ENCODE data around the gene TRIM63. TPM values are rescaled to one million over a fixed set of nuclear protein-coding genes. Genes with fewer than 3 reads are reported as not detected.

Gene TRIM63
- 1 to 10 TPM in 1 of 4 donors, under 1 TPM in 1, not detected in 2; 0.39 to 1.5 TPM for total RNA-seq

DNA sequence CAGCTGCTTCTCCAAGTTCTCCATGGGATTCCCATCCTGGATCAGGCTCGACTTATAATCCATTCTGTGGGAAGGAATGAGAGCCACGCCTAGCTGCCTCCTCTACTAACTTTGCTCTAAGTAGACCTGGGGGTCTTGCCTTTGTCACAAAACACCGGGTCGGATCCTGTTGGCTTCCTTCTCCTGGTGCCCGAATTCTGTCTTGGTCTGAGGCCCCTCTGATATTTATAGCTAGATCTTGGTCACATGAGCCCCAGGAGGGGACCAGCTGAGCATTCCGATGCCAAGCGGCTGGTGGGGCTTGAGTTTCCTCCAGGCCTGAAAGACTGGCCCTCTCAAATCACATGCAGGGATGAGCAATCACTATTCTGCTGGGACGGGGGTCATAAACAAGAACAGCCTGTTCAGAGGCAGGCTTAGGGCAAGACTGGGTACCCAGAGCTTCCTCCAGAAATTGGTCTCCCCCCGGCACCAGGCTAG lies at the start of gene TRIM63:
Gene TRIM63 (minus strand): TSS at position 199 of the 480 bp plus-strand sequence. CDS start 136 bp downstream, at position 63.
- H3K27me3 ChIP-seq: no peaks in the 10 kb centered on the region

GRCh38 chr1:26114165-26114927 lies 46.9 kb upstream of the TRIM63 start:
- no peaks in the 10 kb centered on the region for H3K9me3 ChIP-seq
- H3K4me3 ChIP-seq (replicated peaks in 1 of 3): no peak overlapping the region
- no peaks in the 10 kb centered on the region for H3K36me3 ChIP-seq
- peak in 1 of 6 experiments; percentile 14 for TF ChIP-seq CTCF (IDR thresholded peaks at IDR 0.05)
- TF ChIP-seq POLR2A (IDR thresholded peaks at IDR 0.05): peak in 1 of 2 donors; percentile 38
- no peak for DNase-seq
- WGBS, 2 donors: 44 to 54% methylated on average over 12 of the region's 12 CpGs
- intact Hi-C loops (cut with DNase I): no loop called here
- H3K4me1 ChIP-seq: peaks cover 45 to 54% of the 10 kb centered on the region in 2 donors
- H3K27me3 ChIP-seq: no peaks in the 10 kb centered on the region
- H3K27ac ChIP-seq: peak overlapping the region; percentile 68 to 82 (median 69)

More for the DNA sequence above, at the start of gene TRIM63:
- TF ChIP-seq CTCF (IDR thresholded peaks at IDR 0.05) (no peak), POLR2A (IDR thresholded peaks at IDR 0.05) (no peak)
- Histone ChIP-seq H3K27ac (no peak within 1 kb of the TSS), H3K9me3 (no peaks in the 10 kb centered on the region), H3K4me1 (peaks cover 0 to 7% of the 10 kb centered on the region in 2 donors), H3K4me3 (replicated peaks in 1 of 3) (no peak within 1 kb of the TSS), H3K36me3 (no peaks in the 10 kb centered on the region)
- 75 to 78% methylated on average over 2 to 9 of the region's 9 CpGs for WGBS, 2 donors
- no peak for DNase-seq
- intact Hi-C loops (cut with DNase I): no loop called here

DNA sequence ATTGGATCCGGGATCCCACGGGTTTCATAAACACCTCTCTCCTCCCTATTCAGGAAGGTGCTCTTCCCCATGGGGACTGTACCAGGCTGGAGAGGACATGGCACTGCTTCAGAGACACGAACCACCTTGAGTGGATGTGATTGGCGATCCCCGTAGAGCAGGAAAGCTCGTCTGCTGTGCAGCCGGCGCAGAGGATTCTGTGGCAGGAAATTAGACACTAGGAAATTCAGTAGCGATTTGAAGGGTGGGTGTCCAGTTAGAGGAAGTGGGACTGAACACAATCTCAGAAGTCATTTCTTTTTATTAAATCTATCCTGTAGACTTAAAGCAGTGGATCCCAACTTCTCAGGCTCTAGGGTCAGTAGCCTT lies 45.0 kb upstream of the TRIM63 start:
- no peaks in the 10 kb centered on the region for H3K9me3 ChIP-seq
- intact Hi-C loops (cut with DNase I): no loop called here
- H3K4me1 ChIP-seq: peaks cover 40 to 54% of the 10 kb centered on the region in 2 donors
- H3K4me3 ChIP-seq (replicated peaks in 1 of 3): peak overlapping the region; percentile 63 to 96 (median 93)
- TF ChIP-seq CTCF (IDR thresholded peaks at IDR 0.05) (no peak), POLR2A (IDR thresholded peaks at IDR 0.05) (no peak)
- no peaks in the 10 kb centered on the region for H3K27me3 ChIP-seq
- no peak for DNase-seq
- H3K27ac ChIP-seq: peak overlapping the region; percentile 80 to 98 (median 91)
- no peaks in the 10 kb centered on the region for H3K36me3 ChIP-seq
- WGBS, 2 donors: 0 to 3% methylated on average over 7 to 9 of the region's 9 CpGs

DNA sequence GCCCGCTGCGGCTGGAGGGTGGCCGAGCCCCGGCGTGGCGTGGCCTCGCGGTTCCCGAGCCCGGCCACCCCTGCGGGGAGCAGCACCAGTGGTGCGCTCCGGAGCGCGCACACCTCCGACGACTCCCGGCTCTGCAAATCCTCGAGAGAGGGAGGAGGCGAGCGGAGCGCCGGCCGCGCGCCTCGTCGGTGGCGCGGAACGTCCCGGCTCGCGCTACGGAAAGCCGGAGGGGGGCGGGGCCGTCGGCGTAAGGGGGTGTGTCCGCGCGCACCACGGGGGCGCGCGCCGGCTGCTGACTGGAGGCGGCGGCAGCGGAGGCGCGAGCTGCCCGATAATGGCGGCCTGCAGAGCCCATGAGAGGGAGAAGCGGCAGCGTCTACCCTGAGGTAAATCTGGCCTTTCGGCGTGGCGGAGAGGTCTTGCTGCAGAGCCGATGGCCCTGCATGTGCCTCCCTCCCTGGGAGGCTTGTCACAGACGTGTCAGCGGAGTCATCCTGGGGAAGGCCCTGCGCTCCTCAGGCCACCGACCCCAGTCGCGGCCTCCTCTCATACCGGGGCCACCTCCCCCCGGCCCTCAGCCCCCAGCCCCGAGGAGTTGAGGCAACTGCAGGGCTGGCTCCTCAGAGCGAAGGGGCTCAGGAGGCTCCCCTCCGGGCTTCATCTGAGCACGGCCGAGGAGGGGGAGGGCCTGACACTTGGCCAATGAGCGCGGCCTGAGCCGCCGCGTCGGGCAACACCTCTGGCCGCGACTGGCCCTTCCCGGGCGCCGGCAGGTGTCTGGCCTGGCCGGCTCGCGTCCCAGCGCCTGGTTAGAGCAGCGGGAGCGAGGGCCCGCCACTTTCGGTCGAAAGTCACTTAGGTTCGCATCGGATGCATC lies 44.3 kb upstream of the TRIM63 start, which contains the start of gene PDIK1L:
Gene PDIK1L (plus strand): TSS at position 295 of the 877 bp plus-strand sequence. CDS start 2,485 bp downstream, outside the sequence.
- DNase-seq: peak; percentile 92 to 95
- H3K27me3 ChIP-seq: no peaks in the 10 kb centered on the region
- H3K4me3 ChIP-seq (replicated peaks in 1 of 3): peak within 1 kb of the TSS; percentile 63 to 96 (median 93)
- H3K36me3 ChIP-seq: no peaks in the 10 kb centered on the region
- TF ChIP-seq CTCF (IDR thresholded peaks at IDR 0.05) (no peak), POLR2A (IDR thresholded peaks at IDR 0.05) (peak; percentile 27 to 75)
- intact Hi-C loops (cut with DNase I): no loop called here
- WGBS, 2 donors: 0% methylated on average over 2 to 12 of the region's 96 CpGs
- H3K27ac ChIP-seq: peak within 1 kb of the TSS; percentile 92 to 98 (median 92)
- H3K4me1 ChIP-seq: peaks cover 39 to 50% of the 10 kb centered on the region in 2 donors
- H3K9me3 ChIP-seq: no peaks in the 10 kb centered on the region
